NK-92 treated with Interleukin-12 subunit alpha and Interleukin-12 subunit beta, amount 100 ng/mL, for 24 hours (cell line): Measurements from ENCODE around the gene MAP4K5.

Source experiments
- DNase-seq: peaks from one replicate; lab custom pipeline; 2025; lab: John Stamatoyannopoulos, UW

MAP4K5 gene

DNA sequence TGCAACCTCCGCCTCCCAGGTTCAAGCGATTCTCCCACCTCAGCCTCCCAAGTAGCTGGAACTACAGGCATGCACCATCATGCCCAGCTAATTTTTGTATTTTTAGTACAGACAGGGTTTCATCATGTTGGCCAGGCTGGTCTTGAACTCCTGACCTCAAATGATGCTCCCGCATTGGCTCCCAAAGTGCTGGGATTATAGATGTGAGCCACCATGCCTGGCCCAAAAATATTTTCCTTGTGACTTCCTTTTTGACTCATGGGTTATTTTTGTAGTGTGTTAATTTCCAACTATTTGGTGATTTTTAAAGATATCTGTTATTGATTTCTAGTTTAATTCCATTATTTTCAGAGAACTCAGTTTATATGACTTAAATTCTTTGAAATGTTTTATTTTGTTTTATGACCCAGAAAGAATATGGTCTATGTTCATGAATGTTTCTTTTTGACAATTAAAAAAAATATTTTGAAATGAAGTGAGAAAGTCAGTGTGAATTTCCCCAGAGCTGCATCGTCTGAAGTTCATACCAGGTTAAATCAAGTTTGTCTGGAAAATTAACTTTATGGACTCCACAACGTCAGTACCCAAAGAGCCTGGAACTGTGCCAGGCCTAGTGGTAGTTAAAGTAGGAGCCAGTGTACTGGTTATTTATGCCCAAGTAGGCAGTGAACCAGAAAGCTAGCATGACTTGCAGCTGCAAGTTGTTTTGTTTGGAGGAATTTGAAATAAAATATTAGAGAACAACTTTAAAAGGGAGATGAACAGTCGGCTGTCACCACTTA is 132.9 kb downstream of the MAP4K5 start:
- no peak for DNase-seq

DNA sequence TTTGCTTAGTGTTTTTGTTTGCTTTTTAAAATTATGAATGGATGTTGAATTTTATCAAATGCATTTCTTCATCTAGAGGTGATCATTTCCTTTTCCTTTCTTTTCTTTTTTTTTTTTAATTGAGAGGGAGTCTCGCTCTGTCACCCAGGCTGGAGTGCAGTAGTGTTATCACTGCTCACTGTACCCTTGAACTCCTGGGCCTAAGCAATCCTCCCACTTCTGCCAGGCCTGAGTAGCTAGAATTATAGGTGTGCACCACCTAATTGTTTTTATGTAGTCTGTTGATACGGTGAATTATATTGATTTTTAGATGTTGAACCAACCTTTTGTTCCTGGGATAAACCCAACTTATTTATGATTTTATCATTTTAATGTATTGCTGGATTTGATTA is 134.2 kb downstream of the MAP4K5 start:
- no peak for DNase-seq

DNA sequence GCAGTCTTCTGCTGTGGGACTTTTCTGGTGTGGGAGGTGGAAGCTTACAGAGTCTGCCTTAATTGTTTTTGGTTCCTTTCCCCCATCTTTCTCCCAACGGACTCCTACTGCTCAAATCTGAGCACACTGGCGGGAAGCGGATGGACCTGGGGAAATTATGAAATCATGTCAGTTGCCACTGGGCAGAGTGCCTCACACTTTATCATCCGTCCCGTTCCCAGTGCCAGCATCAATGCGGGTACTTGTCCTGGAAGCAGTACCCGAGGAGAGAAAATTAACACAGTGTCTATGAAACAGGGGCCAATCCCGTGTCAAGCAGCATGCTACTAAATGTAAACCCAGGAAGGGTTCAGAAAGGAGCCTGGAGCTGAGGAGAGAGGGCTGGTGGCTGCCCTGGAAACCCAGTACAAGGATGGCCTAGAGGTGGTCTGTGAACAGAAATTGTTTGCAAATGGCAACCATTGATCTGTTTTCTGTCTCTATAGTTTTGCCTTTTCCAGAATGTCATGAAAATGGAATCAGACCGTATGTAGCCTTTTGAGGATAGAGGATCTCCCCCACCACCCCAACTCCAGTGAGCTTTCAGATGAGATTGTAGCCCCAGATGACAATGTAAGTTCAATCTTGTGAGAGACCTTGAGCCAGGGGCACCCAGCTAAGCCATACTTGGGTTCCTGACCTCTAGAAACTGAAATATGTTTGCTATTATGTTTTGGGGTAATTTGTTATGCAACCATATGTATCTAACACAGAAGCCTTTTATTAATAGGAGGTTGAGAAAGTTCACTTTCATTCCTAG is 134.8 kb downstream of the MAP4K5 start:
- no peak for DNase-seq

DNA sequence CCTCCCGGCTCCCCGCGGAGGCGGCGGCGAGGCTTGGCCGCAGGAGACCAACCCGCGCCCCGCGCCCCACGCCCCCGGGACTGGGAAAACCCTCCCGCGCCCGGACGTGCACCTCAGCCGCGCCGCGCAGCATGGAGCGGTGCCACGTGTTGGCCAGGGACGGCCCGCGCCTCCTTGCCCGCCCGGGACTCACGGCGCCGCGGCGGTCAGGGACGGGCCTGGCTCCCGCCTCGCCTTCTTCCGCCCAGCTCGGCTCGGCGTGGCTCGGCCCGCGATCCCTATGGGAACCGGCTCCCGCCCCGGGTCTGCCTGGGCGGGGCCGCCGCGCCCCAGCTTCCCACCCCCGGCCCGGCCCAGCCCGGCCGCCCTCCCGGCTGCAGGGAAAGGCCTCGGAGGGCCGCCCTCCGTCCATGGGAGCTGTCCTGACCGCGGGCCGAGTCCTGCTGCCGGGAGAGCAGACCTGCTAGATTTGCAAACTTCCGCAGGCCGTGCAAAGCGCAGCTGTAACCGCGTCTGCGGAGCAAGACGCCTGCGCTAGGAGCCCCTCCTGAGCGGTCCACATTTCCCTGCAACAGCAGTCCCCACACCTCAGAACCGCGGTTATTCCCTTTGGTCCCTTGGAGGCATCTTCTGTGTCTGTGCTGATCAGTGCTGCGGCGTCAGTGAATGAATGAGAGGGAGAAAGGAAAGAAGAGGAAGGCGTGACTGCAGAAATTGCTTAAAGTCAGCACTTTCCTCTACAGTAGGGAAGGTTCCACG is 135.6 kb downstream of the MAP4K5 start, which contains the start of gene CDKL1:
CDKL1 (minus strand) TSS at position 251 of the 759 bp plus-strand sequence. CDS start 1,013 bp downstream, outside the sequence.
- no peak for DNase-seq

DNA sequence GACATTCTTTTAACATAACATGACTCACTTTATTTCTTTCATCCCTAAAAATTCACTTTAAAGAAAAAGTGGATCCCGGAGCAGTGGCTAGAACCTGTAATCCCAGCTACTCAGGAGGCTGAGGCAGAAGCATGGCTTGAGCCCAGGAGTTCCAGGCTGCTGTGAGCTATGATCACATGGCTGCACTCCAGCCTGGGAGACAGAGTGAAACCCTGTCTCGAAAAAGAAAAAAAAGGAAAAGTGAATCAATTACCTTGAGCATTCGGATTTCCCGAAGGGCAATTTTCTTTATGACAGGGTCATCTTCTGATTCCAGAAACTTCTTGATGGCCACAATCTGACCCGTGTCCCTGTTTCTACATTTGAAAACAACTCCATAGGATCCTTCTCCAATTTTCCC is 136.9 kb downstream of the MAP4K5 start:
- DNase-seq: no peak

DNA sequence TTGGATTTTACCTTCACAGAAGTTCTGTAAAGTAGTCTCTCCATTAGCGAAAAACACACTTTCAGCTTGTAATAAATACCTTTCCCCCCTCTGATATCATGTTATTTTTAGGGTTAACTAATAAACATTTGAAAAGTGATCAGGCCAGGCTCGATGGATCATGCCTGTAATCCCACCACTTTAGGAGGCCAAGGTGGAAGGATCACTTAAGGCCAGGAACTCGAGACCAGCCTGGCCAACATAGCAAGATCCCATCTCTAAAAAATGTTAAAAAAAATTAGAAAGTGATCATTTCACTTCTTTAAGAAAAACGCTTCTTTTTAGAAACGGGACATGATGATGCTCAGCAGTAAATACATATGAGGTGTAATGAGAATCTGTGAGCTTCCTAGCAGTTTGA is 137.7 kb downstream of the MAP4K5 start:
- no peak for DNase-seq

DNA sequence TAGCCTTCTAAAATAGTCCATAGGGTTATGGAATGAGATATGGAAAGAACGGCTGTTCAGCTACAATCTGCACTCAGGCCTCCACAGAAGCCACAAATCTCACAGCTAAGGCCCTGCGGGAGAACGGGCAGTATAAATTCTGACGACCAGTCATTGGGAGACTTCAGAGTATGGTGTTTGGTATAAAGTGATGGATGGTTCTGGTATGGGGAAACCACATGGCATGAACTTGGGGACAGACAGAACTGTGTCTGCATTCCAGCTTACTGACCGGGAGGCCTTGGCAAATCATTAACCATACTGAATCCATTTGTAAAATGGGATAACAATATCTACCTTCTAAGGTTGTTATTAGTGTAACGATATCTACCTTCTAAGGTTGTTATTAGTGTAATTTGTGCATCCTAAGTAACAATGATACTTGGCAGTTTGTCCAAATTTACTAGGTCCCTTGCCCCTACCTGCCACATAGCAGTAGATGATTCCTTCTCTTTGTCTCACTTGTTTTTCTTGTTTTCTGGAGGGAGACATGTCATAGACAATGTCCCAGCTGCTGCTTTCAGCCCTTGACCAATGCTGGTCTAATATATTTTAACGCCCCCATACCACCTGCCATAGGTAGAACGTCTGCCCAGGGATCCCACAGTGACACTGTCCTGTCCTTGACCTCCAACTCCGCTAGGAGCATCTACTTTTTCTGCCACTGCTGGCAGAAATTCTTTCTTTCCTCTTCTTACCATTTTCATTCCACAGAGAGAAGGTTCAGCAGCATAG is 142.5 kb downstream of the MAP4K5 start:
- DNase-seq: no peak

DNA sequence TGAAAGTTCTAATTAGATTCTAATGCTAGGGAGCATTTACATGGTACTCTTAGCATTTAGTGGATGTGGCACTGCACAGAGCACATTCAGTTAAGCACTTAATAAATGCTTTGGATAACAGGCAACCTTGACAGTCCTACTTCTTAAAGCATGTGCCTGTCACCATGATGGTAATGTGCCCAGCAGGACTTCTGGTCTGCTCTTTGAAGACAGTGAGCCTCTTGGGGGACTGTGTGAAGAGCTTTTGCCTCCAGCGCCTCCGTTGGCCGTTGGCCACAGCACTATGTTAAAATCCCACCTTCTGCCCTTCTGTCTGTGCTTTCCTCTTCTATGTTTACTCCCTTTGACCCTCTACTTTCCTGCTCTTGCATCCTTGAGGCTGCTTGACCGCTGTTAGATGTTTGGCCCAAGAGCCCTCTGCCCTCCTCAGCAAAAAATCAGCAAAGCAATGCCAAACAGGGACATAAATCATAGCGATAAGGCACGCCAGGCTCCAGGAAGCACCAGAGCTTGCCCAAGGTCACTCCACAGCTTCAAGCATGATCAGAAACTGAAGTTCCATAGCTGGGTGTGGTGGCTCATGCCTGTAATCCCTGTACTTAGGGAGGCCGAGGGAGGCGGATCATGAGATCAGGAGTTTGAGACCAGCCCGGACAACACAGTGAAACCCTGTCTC is 144.0 kb downstream of the MAP4K5 start:
- no peak for DNase-seq

DNA sequence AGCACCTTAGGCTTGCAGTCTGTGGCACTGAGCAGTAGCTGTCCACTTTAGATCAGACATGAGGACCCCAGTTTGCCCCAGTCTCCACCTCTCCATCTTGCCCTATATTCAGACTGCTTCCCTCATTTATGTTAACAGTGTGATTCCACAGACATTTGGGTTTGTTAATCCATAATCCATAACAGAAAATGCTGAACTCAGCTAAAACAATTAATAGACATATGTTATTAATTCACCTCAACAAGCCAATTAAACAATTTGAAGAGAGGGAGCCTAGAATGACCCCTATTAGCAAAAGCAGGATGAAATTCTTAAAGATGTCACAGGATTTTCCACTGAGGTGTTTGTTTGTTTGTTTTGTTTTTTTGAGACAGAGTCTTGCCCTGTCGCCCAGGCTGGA is 144.8 kb downstream of the MAP4K5 start:
- DNase-seq: no peak

DNA sequence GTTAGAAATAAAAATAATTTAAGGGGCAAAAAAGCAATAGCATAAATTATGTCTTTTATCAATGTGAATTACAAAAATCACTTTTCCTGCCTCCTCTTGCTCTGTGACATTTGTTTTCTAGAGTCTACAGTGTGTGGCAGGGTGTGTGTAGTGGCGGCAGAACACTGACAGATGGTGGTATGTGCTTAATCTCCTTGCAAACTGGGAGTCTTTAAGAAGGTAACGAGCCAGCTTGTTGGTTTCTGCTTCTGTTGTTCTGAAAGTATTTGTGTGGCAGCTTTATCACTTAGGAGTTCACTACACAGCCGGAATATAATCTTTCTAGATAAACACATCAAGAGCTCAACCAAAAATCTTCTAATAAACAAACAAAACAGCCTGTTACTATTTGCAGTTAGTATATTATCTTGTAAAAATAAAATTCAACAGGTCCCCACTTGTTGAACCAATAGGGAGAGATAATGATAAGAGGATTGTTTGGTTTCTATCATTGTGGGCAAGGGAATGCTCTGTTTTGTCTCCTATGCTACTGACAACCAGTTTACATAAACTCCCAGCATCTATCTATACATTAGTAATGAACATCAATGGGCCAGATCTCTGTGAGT is 148.6 kb downstream of the MAP4K5 start:
- DNase-seq: no peak

DNA sequence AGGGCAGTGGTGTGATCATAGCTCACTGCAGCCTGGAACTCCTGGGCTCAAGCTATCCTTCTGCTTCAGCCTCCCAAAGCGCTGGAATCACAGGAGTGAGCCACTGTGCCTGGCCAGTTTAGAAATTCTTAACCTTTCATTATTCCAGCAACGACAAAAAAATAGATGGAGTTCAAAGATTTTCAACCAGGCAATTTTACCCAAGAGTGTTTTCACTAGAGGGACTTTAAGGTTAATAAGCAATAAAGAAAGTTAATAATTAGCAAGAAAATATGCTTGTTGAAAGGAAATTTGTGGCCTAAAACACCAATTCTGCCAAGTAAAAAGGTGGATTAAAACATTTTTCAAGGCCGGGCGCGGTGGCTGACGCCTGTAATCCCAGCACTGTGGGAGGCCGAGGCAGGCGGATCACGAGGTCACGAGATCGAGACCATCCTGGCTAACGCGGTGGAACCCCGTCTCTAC is 150.5 kb downstream of the MAP4K5 start:
- no peak for DNase-seq

DNA sequence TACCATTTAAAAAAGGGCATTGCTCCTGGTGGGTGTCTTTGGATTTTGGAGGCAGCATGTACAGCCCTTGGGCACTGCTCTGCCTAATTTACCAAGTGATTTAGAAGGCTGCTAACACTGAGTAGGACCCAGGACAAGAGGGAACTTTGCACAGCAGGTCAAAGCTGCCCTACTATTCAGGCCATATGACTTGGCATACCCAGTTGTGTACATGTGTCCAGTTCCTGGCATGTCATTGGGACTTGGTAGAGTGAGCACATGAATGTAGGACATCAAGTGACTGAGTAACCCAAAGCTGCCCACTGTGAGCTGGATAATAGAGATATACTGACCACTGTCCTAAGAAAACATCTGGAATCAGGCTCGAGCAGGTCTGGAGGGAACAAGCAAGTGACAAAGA is 151.4 kb downstream of the MAP4K5 start:
- no peak for DNase-seq

DNA sequence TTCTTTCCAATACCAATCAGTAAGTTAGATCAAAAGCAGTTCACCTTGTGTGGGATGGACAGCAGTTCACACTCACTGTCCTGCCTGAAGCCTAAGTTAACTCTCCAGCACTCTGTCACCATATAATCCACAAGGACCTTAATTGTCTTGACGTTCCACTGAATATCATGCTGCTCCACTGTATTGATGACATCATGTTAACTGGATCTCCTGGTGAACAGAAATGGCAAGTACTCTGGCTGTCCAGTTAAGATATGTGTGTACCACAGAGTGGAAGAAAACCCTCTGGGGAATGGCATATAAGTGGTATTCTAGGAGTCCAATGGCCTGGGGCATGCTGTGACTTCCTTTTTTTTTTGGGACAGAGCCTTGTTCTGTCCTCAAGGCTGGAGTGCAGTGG is 151.9 kb downstream of the MAP4K5 start:
- DNase-seq: no peak

DNA sequence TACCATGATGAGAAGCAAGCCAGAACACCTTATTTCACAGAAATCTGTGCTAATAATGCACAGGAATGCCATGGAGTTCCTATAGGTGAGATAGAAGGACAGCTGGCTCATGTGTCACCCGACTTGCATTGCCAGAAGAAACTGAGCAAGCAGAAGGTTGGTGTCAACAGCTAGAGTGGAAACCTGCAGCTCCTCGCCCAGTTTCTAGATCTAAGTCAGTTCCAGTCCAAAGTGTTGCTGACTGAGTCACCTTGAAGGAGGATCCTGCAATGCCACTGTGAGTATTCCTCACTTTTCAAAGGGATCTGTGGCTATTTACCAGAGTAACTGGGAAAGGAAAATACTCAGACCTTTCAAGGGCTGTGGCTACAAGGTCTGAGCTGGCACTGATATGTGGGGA is 152.8 kb downstream of the MAP4K5 start:
- DNase-seq: no peak

DNA sequence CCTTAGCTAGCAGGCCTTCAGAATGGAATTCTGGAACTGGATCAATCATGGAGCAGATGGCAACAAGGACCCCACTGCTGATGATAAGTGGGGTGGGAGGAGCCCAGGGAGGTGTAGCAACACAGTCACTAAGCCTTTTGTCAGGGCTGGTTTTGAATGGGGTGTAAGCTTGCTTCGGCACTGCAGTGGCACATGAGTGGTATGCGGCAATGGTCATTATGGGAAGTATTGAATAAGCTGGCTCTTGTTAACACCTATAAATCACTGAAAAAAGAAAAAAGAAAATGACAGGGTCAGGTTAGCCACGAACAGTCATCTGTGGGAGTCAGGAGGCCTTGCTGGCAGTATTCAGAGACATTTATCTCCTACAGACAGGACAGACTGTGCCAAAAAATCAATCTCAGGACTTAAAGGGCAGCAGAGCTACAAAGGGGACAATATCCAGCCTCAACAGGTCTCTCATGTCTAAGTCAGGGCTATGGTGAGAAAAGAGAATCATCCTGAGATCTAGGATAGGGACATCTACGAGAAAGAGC is 154.8 kb downstream of the MAP4K5 start:
- DNase-seq: no peak

DNA sequence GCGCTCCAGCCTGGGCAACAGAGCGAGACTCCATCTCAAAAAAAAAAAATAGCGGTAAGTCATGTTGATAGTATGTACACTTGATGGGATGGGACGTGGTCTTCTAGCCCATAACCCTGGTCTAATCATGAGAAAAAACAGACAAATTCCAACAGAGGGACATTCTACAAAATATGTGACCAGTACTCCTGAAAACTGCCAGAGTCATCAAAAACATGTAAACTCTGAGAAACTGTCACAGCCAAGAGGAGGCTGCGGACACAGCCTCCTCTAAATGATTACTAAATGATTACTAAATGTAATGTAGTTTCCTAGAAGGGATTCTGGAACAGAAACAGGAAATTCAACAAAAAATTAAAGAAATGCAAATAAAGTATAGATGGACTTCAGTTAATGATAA is 156.6 kb downstream of the MAP4K5 start:
- no peak for DNase-seq

DNA sequence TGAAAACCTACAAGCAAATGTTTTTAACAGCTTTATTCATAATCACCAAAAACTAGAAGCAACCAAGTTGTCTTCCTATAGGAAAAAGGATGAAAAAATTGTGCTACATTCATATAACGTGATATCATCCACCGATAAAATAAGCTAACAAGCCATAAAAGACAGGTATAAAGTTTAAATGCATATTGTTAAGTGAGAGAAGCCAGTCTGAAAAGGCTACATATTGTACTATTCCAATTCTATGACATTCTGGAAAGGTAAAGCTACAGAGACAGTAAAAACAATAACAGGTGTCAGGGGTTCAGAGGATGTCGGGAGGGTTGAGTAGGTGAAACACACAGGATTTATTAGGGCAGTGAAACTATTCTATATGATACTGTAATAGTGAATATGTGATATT is 158.4 kb downstream of the MAP4K5 start:
- no peak for DNase-seq

DNA sequence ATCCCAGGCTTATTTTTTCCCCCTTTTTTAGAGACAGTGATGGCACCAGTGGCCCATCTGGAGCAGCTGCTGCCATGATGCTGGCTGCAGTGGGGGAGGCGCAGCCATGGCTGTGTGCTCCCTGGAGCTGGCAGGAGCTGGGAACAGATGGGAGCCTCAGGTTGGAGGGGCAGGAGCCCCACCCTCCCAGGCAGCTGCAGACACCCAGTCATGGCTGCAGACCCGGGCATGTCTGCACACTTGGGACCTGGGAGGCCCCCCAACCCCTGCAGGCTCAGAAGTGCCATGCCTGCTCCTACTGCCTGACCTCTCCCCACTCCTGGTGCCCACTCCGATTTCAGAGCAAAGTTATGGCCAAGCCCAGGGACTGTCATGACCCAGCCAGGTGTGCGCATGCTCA is 160.8 kb downstream of the MAP4K5 start:
- no peak for DNase-seq
